Endothelial cell of umbilical vein (primary cell): ENCODE data around the gene CDC42EP5.

Source experiments
- CTCF ChIP-seq, 2 donors: IDR thresholded peaks; 1 replicate in 1 of 2; 2 replicates in 1 of 2; pipeline ENCODE4 v1.5.1; 2011; ENCODE audit warnings: low read length in 2 of 2, mild to moderate bottlenecking in 2 of 2, moderate library complexity in 2 of 2, control low read depth in 1 of 2, inconsistent platforms in 1 of 2, low read depth in 1 of 2; ENCODE audit not compliant: insufficient read depth in 1 of 2; ENCODE audit errors: extremely low read depth in 1 of 2
- EZH2 ChIP-seq: IDR thresholded peaks from 2 replicates; pipeline ENCODE4 v1.6.1; 2012; ENCODE audit warnings: borderline replicate concordance, low read depth, mild to moderate bottlenecking, moderate library complexity, low read length, inconsistent platforms; ENCODE audit not compliant: severe bottlenecking
- FOS ChIP-seq: IDR thresholded peaks from 2 replicates; pipeline ENCODE4 v1.6.1; 2011; ENCODE audit warnings: mild to moderate bottlenecking, low read length, moderate library complexity, borderline replicate concordance; ENCODE audit not compliant: insufficient read depth
- GATA2 ChIP-seq: IDR thresholded peaks from 2 replicates; pipeline ENCODE4 v1.7.0; 2011; ENCODE audit warnings: low read depth, mild to moderate bottlenecking, moderate library complexity, mixed read lengths, low read length; ENCODE audit not compliant: insufficient read length, insufficient read depth
- JUN ChIP-seq: IDR thresholded peaks from 2 replicates; pipeline ENCODE4 v1.6.1; 2011; ENCODE audit warnings: borderline replicate concordance, low read depth; ENCODE audit not compliant: insufficient read length, insufficient read depth
- MAX ChIP-seq: IDR thresholded peaks from 2 replicates; pipeline ENCODE4 v1.6.1; 2011; ENCODE audit not compliant: insufficient read depth, insufficient read length
- MYC ChIP-seq: IDR thresholded peaks from one replicate; pipeline ENCODE4 v1.6.1; 2011; ENCODE audit warnings: mild to moderate bottlenecking, low read depth, low read length
- POLR2A ChIP-seq: IDR thresholded peaks from 2 replicates; pipeline ENCODE4 v1.6.1; 2012; ENCODE audit warnings: low read depth, mild to moderate bottlenecking, control low read depth, low read length
- POLR2AphosphoS5 ChIP-seq: IDR thresholded peaks from 2 replicates; pipeline ENCODE4 v1.6.1; 2012; ENCODE audit warnings: low read depth, mild to moderate bottlenecking, control low read depth, low read length, moderate library complexity; ENCODE audit not compliant: insufficient read depth

- TF ChIP-seq POLR2A (no peak), CTCF (IDR thresholded peaks at IDR 0.05; ENCODE audit: extremely low read depth in 1 of 2, insufficient read depth in 1 of 2, low read depth in 1 of 2, low read length in 2 of 2) (no peak), POLR2AphosphoS5 (no peak), MAX (no peak), EZH2 (no peak), FOS (no peak), GATA2 (no peak), JUN (no peak), MYC (no peak)
Measured at GRCh38 chr19:54502518-54503048, 29.5 kb upstream of the CDC42EP5 start, which contains the start of gene LAIR2.
